BJ (cell line): ENCODE data around the gene GSE1. TPM values are rescaled to one million over a fixed set of nuclear protein-coding genes. Genes with fewer than 3 reads are reported as not detected.

ENCODE experiments used
- CTCF ChIA-PET: fragments of 350-600 bp; formaldehyde crosslinking; extraction: SDS; loops from one replicate; lab custom pipeline; 2021; ENCODE audit warnings: antibody characterized with exemption, inconsistent platforms; lab: Yijun Ruan, JAX
- POLR2A ChIA-PET: fragments of 300-600 bp; sonication (Branson Sonifier 250); formaldehyde crosslinking; extraction: SDS; loops from one replicate; lab custom pipeline; 2021; ENCODE audit warnings: antibody characterized with exemption; lab: Charles Lee
- DNase-seq: peaks from one replicate; pipeline ENCODE4 v3.0.0-alpha.2; 2011; ENCODE audit warnings: low read depth
- H3K27me3 ChIP-seq: 2 replicates; pipeline ENCODE4 v1.6.0; 2011; ENCODE audit warnings: low read length; ENCODE audit not compliant: control insufficient read depth, insufficient read depth
- H3K36me3 ChIP-seq: 2 replicates; pipeline ENCODE4 v1.5.1; 2011; ENCODE audit warnings: low read length; ENCODE audit not compliant: control insufficient read depth, insufficient read depth
- H3K4me3 ChIP-seq: 2 replicates; pipeline ENCODE4 v1.5.1; 2011; ENCODE audit warnings: low read depth, mild to moderate bottlenecking, control low read depth, low read length
- polyA plus RNA-seq: library from polyadenylated mRNA; depleted of rRNA; stranded (reverse); fragments of >200 nt; gene quantifications from 2 replicates; pipeline ENCODE4 v1.2.3, GENCODE V29; 2011
- TF ChIP-seq, protein P1 (sequence below): IDR thresholded peaks from 2 replicates; pipeline ENCODE4 v1.5.1; 2011; ENCODE audit warnings: low read depth, mild to moderate bottlenecking, control low read depth, inconsistent platforms, low read length, moderate library complexity; ENCODE audit not compliant: insufficient read depth

The GSE1 gene
- polyA plus RNA-seq, 1 experiment = 16.2 TPM

DNA sequence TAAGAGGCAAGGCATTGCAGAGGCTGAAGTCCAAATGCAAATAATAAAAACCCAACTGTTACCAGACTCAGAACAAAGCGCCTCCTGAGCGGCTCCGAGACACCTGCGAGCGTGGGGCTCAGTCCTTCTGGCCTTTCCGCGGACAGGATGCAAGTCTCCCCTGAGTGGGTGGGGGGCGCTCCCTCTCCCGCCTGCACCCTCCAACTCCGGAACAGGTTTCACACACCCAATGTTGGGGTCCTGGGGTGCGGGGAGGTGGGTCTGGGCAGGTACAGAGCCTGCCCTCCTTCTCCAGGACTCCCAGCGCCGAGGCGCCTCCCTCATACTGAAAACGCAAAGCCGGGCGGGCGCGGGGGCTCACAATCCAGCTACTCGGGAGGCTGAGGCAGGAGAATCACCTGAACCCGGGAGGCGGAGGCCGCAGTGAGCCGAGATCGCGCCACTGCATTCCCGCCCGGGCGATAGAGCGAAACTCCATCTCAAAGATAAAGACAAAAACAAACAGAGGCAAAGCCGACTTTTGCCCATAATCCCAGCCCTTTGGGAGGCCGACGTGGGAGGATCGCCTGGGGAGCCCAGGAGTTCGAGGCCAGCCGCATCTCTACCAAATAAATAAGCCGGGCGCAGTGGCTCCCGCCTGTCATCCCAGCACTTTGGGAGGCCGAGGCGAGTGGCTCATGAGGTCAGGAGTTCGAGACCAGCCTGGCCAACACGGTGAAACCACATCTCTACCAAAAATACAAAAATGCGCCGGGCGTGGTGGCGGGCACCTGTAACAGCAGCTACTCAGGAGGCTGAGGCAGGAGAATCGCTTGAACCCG lies 74.7 kb downstream of the GSE1 start:
- ChIA-PET POLR2A (no interaction called here), CTCF (no interaction called here)
- DNase-seq = no peak
- TF ChIP-seq, protein P1, sequence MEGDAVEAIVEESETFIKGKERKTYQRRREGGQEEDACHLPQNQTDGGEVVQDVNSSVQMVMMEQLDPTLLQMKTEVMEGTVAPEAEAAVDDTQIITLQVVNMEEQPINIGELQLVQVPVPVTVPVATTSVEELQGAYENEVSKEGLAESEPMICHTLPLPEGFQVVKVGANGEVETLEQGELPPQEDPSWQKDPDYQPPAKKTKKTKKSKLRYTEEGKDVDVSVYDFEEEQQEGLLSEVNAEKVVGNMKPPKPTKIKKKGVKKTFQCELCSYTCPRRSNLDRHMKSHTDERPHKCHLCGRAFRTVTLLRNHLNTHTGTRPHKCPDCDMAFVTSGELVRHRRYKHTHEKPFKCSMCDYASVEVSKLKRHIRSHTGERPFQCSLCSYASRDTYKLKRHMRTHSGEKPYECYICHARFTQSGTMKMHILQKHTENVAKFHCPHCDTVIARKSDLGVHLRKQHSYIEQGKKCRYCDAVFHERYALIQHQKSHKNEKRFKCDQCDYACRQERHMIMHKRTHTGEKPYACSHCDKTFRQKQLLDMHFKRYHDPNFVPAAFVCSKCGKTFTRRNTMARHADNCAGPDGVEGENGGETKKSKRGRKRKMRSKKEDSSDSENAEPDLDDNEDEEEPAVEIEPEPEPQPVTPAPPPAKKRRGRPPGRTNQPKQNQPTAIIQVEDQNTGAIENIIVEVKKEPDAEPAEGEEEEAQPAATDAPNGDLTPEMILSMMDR = no peak
- H3K27me3 ChIP-seq = no peaks in the 10 kb centered on the region; the same call in 1 of the 2 replicates
- H3K36me3 ChIP-seq = no peaks in the 10 kb centered on the region; the same call in 1 of the 2 replicates
- peak overlapping the region; percentile 40 for H3K4me3 ChIP-seq

DNA sequence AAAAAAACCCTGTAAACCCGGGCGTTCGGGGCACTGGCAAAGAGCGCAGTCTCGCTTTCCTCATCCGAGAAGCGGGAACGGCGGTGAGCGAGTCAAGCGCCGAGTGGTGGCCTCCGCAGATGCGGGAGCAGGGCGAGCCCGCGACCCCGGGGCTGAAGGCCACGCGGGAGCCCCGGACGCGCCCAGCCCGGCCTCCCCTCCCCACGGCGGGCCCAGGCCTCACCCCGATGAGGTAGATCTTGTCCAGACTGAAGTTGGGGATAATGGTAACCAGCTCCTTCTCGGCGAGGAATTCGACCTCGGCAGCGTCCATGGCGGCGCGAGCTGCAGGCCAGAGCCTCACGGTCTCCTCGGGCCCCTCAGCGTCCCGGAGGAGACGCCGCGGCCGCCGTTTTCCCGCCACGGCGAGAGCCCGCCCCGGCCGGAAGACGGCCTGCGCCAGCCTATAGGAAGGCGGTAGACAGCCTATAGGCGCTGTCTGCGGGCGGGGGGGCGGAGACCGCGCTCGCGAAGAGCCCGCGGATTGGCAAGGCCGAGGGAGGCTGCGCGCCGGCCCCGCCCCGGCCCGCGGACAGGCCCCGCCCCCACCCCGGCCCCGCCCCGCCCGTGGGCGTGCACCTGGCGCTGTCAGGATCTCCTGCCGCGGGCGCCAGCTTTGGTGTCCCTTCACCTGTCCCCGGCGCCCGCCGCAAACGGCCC lies 75.6 kb downstream of the GSE1 start, which contains the start of gene GINS2:
TSS of gene GINS2 (minus strand) at position 369 of the 699 bp plus-strand sequence. CDS start at position 313, 56 bp downstream.
- CTCF ChIA-PET = interaction anchor here (1.2 kb wide), 1 partner anchor 73 kb away, joined by 3 read pairs; no protein-coding TSS in a partner anchor
- Histone ChIP-seq H3K4me3 (peak within 1 kb of the TSS; percentile 40), H3K36me3 (no peaks in the 10 kb centered on the region; the same call in 1 of the 2 replicates), H3K27me3 (no peaks in the 10 kb centered on the region; the same call in 1 of the 2 replicates)
- TF ChIP-seq, protein P1 = no peak
- POLR2A ChIA-PET = no interaction called here
- peak; percentile 39 for DNase-seq

DNA sequence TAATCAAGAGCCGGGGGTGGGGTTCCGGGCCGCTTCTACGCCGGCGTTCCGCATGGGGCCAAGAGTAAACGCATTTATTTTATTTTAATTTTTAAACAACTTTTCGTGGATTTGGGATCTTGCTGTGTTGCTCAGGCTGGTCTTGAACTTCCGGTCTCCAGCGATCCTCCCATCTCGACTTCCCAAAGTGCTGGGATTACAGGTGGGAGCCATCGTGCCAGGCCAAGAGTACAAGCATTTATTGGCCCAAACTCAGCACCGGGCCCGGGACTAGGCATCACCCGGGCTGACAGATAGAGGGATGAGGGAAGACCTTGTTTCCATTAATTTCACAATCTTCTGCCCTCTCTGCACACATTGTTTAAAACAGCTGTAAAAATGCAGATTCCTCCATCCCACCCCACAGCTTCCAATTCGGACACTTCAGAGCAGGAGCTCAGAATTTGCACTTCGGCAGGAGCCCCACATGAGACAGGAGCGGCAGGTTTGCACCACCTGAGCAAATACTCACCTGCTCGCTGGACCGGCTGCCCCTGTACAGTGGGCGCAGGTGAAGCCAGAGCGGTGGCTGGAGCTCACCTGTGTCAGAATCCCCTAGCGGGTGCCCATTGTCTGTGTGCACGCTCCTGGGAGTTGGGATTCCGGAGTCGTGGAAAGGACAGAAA lies 76.3 kb downstream of the GSE1 start:
- no peak for DNase-seq
- TF ChIP-seq, protein P1 = no peak
- Histone ChIP-seq H3K36me3 (no peaks in the 10 kb centered on the region), H3K4me3 (peak overlapping the region; percentile 36), H3K27me3 (no peaks in the 10 kb centered on the region; the same call in 1 of the 2 replicates)
- CTCF ChIA-PET = interaction anchor here (1.0 to 1.5 kb wide), 3 partner anchors 30 to 73 kb away, joined by 3 to 4 read pairs (median 4); no protein-coding TSS in a partner anchor
- POLR2A ChIA-PET = no interaction called here

DNA sequence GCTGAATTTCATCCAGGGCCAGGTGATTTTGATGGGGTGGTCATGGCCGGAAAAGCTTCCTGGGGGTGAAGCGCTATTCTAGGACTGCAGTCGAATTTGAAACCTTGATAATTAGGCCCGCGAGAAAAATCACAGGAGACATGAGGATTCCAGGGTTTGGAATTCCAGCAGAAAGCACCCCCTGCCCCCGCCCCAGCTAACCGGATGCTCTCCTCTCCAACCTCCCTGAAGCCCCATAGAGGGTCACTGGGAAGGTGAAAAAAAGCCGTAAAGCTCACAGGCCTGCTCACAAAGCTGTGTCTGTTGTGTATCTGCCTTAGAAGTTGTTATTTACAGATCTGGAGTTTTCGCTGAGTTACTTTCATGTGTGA lies 76.8 kb downstream of the GSE1 start:
- no peak for DNase-seq
- ChIA-PET POLR2A (no interaction called here), CTCF (interaction anchor here (0.9 to 1.5 kb wide), 4 partner anchors 28 to 74 kb away, joined by 3 to 4 read pairs (median 4); no protein-coding TSS in a partner anchor)
- Histone ChIP-seq H3K36me3 (no peaks in the 10 kb centered on the region), H3K27me3 (no peaks in the 10 kb centered on the region; the same call in 1 of the 2 replicates), H3K4me3 (no peak overlapping the region)
- TF ChIP-seq, protein P1 = no peak
